ENCODE data around the gene SPECC1.

GRCh38 chr17:20315821-20316220 lies 306.7 kb downstream of the SPECC1 start:
- TF ChIP-seq JUN (IDR thresholded peaks at IDR 0.05; ENCODE audit: borderline replicate concordance, insufficient read depth, insufficient read length, low read depth) (no peak), POLR2AphosphoS5 (IDR thresholded peaks at IDR 0.05; ENCODE audit: insufficient read depth, low read depth, low read length) (no peak), EZH2 (IDR thresholded peaks at IDR 0.05; ENCODE audit: borderline replicate concordance, low read depth, low read length, severe bottlenecking) (no peak), POLR2A (IDR thresholded peaks at IDR 0.05; ENCODE audit: low read depth, low read length) (no peak), MYC (IDR thresholded peaks at IDR 0.05; ENCODE audit: low read depth, low read length) (no peak), FOS (IDR thresholded peaks at IDR 0.05; ENCODE audit: borderline replicate concordance, insufficient read depth, low read length) (no peak), GATA2 (IDR thresholded peaks at IDR 0.05; ENCODE audit: insufficient read depth, insufficient read length, low read depth, low read length) (no peak)
- TF ChIP-seq, protein P1, sequence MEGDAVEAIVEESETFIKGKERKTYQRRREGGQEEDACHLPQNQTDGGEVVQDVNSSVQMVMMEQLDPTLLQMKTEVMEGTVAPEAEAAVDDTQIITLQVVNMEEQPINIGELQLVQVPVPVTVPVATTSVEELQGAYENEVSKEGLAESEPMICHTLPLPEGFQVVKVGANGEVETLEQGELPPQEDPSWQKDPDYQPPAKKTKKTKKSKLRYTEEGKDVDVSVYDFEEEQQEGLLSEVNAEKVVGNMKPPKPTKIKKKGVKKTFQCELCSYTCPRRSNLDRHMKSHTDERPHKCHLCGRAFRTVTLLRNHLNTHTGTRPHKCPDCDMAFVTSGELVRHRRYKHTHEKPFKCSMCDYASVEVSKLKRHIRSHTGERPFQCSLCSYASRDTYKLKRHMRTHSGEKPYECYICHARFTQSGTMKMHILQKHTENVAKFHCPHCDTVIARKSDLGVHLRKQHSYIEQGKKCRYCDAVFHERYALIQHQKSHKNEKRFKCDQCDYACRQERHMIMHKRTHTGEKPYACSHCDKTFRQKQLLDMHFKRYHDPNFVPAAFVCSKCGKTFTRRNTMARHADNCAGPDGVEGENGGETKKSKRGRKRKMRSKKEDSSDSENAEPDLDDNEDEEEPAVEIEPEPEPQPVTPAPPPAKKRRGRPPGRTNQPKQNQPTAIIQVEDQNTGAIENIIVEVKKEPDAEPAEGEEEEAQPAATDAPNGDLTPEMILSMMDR (IDR thresholded peaks at IDR 0.05; ENCODE audit: extremely low read depth in 1 of 2, insufficient read depth in 1 of 2, low read depth in 1 of 2, low read length in 2 of 2): no peak
